ENCODE data around the gene MRPL21.

Gene MRPL21

GRCh38 chr11:68934666-68935065 lies 31.0 kb upstream of the MRPL21 start:
- no peak for DNase-seq

- DNase-seq = no peak
Observed at GRCh38 chr11:68934321-68934645, 30.7 kb upstream of the MRPL21 start.

- no peak for DNase-seq
Observed at GRCh38 chr11:68933605-68934320, 30.1 kb upstream of the MRPL21 start.

- no peak for DNase-seq
Observed at GRCh38 chr11:68932933-68933577, 29.4 kb upstream of the MRPL21 start.

GRCh38 chr11:68932358-68932757 lies 28.7 kb upstream of the MRPL21 start:
- DNase-seq = no peak

GRCh38 chr11:68931911-68932310 lies 28.3 kb upstream of the MRPL21 start:
- no peak for DNase-seq

- DNase-seq = no peak
Observed at GRCh38 chr11:68930991-68931855, 27.6 kb upstream of the MRPL21 start.

- no peak for DNase-seq
Observed at GRCh38 chr11:68929706-68930570, 26.3 kb upstream of the MRPL21 start.

- DNase-seq = no peak
Observed at GRCh38 chr11:68929135-68929534, 25.5 kb upstream of the MRPL21 start.

- DNase-seq = no peak
Observed at GRCh38 chr11:68928136-68928880, 24.7 kb upstream of the MRPL21 start.

- no peak for DNase-seq
Observed at GRCh38 chr11:68927280-68928135, 23.9 kb upstream of the MRPL21 start.

GRCh38 chr11:68925611-68926010 lies 22.0 kb upstream of the MRPL21 start:
- DNase-seq = no peak

GRCh38 chr11:68924073-68924925 lies 20.7 kb upstream of the MRPL21 start:
- DNase-seq = no peak

- no peak for DNase-seq
Observed at GRCh38 chr11:68923614-68924013, 20.0 kb upstream of the MRPL21 start.

GRCh38 chr11:68916439-68916838 lies 12.8 kb upstream of the MRPL21 start:
- DNase-seq = no peak

GRCh38 chr11:68914761-68915160 lies 11.1 kb upstream of the MRPL21 start:
- no peak for DNase-seq

- no peak for DNase-seq
Observed at GRCh38 chr11:68913188-68913587, 9.6 kb upstream of the MRPL21 start.

GRCh38 chr11:68912254-68912653 lies 8.6 kb upstream of the MRPL21 start:
- no peak for DNase-seq

GRCh38 chr11:68911731-68912130 lies 8.1 kb upstream of the MRPL21 start:
- DNase-seq = no peak

- DNase-seq = no peak
Observed at GRCh38 chr11:68910965-68911364, 7.3 kb upstream of the MRPL21 start.

Data from activated effector memory CD4-positive, alpha-beta T cell treated with Interleukin-2 at 50 U/mL for 16 hours (primary cell).